ENCODE results near the gene SSC5D. TPM values are rescaled to one million over a fixed set of nuclear protein-coding genes. Genes with fewer than 3 reads are reported as not detected.

The SSC5D gene
- total RNA-seq, 1 donor from 2014 or later, result 1.3 TPM

DNA sequence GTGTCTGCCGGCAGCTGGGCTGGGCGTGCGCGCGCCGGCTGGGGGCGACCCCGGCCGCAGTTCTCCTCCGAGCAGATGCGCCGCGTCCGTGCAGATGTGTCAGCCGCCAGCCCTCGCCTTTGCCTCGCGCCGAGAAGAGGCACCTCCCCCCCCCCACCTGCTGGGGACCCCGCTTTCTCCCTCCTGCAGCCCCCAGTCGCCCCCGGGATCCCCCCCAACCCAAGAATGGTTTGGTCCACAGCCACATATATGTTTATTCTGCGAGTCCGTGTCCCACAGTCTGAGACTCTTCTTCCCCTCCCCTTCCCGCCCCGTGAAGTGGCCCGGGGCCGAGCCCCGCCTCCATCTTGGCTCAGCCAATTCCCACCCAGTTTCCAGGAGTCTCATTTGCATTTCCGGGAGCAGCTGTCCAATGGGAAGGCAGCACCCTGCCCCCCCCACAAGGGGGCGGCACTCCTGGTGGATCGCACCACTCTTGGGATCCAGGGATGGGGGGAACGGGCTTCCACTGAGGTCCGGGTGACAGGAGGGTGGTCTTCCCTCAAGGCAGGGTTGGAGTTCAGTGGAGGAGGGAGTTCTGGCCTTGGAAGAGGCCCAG is 35.4 kb upstream of the SSC5D start:
- H3K4me1 Mint-ChIP-seq, result peaks cover 17% of the 10 kb centered on the region
- H3K27ac Mint-ChIP-seq (ENCODE audit: unreplicated experiment), result no peak overlapping the region
- peaks cover 34% of the 10 kb centered on the region for H3K27me3 Mint-ChIP-seq (ENCODE audit: low read depth)
- no peaks in the 10 kb centered on the region for H3K9me3 Mint-ChIP-seq
- no peak for TF ChIP-seq CTCF (conservative IDR thresholded peaks at IDR 0.05)
- peak; percentile 73 for DNase-seq (ENCODE audit: low read depth, low spot score)
- peaks cover 3% of the 10 kb centered on the region for H3K36me3 Mint-ChIP-seq (ENCODE audit: low read depth)
- peak overlapping the region; percentile 48 for H3K4me3 Mint-ChIP-seq

DNA sequence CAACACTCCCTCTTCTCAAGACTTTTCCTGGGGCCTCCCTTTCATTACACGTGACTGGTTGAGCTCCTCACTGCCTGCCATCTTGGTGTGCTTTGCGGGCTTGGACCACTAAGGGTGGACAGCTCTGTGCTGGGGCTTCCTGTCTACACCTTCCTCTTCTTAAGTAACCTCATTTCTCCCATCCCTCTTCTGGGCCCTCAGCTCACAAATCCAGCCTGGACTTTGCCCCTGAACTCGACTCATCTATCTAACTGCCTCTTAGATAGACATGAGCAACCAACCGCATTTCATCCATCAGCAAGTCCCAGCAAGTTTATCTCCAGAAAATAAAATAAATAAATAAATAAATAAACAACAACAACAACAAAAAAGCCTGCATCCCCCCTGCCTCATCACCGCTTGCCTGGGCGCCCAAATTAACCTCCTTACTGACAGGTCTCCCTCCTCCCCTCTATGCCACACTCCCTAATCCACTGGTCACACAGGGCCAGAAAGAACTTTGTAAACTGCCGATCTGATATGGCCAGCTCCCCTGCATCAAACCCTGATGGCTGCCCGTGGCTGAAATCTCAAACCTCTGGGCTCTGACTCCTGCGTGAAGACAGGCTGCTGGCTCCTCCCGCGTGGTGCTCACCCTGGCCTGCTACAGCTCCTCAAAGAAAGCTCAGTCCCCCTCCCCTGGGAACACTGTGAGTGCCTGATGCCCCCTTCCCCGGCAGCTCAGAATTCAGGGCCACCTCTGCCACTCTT is 34.5 kb upstream of the SSC5D start:
- peak overlapping the region; percentile 48 for H3K4me3 Mint-ChIP-seq
- no peaks in the 10 kb centered on the region for H3K9me3 Mint-ChIP-seq
- peaks cover 17% of the 10 kb centered on the region for H3K4me1 Mint-ChIP-seq
- no peak for TF ChIP-seq CTCF (conservative IDR thresholded peaks at IDR 0.05)
- peaks cover 34% of the 10 kb centered on the region for H3K27me3 Mint-ChIP-seq (ENCODE audit: low read depth)
- H3K36me3 Mint-ChIP-seq (ENCODE audit: low read depth), result peaks cover 3% of the 10 kb centered on the region
- no peak overlapping the region for H3K27ac Mint-ChIP-seq (ENCODE audit: unreplicated experiment)
- no peak for DNase-seq (ENCODE audit: low read depth, low spot score)

- Mint-ChIP-seq H3K4me1 (peaks cover 19% of the 10 kb centered on the region), H3K36me3 (ENCODE audit: low read depth) (peaks cover 3% of the 10 kb centered on the region), H3K27ac (ENCODE audit: unreplicated experiment) (no peak overlapping the region), H3K27me3 (ENCODE audit: low read depth) (peaks cover 34% of the 10 kb centered on the region), H3K4me3 (peak overlapping the region; percentile 76), H3K9me3 (no peaks in the 10 kb centered on the region)
- TF ChIP-seq CTCF (conservative IDR thresholded peaks at IDR 0.05), result peak; percentile 68
- peak; percentile 54 for DNase-seq (ENCODE audit: low read depth, low spot score)
Measured at GRCh38 chr19:55454787-55455243, 33.4 kb upstream of the SSC5D start.

- no peaks in the 10 kb centered on the region for H3K9me3 Mint-ChIP-seq
- H3K4me3 Mint-ChIP-seq, result no peak overlapping the region
- peaks cover 28% of the 10 kb centered on the region for H3K4me1 Mint-ChIP-seq
- no peak for TF ChIP-seq CTCF (conservative IDR thresholded peaks at IDR 0.05)
- H3K27me3 Mint-ChIP-seq (ENCODE audit: low read depth), result peaks cover 30% of the 10 kb centered on the region
- H3K27ac Mint-ChIP-seq (ENCODE audit: unreplicated experiment), result no peak overlapping the region
- no peak for DNase-seq (ENCODE audit: low read depth, low spot score)
- peaks cover 3% of the 10 kb centered on the region for H3K36me3 Mint-ChIP-seq (ENCODE audit: low read depth)
Measured at GRCh38 chr19:55455576-55456235, 32.5 kb upstream of the SSC5D start.

DNA sequence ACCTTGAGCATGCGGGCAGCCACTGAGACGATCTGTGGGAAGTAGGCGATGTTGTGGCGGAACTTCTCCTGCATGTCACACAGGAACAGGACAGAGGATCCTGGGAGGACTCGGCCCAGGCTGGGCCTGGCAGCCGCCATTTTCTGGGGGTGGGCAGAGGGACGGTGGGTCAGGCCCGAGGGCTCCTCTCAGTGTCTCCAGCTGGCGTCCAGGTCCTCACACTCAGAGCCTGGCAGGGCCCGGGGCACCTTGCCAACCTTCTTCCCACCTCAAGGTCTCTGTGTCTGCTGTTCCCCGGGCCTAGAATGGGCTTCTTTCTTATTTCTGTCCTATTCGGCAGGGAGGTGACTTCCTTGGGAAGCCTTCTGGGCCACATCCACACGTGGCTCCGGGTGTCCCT is 31.9 kb upstream of the SSC5D start:
- Mint-ChIP-seq H3K36me3 (ENCODE audit: low read depth) (peaks cover 3% of the 10 kb centered on the region), H3K4me1 (peaks cover 32% of the 10 kb centered on the region), H3K27me3 (ENCODE audit: low read depth) (peaks cover 25% of the 10 kb centered on the region), H3K9me3 (no peaks in the 10 kb centered on the region), H3K27ac (ENCODE audit: unreplicated experiment) (no peak overlapping the region), H3K4me3 (no peak overlapping the region)
- DNase-seq (ENCODE audit: low read depth, low spot score), result no peak
- no peak for TF ChIP-seq CTCF (conservative IDR thresholded peaks at IDR 0.05)
